ENCODE data around the gene CLCN2.

- TF ChIP-seq GATA2 (IDR thresholded peaks at IDR 0.05; ENCODE audit: low read depth, low read length), result no peak
- no peak for TF ChIP-seq GATA3 (IDR thresholded peaks at IDR 0.05; ENCODE audit: low read depth, low read length)
Measured at GRCh38 chr3:184371570-184372018, 10.2 kb upstream of the CLCN2 start.
